Measurements from ENCODE around the gene THADA.

DNA sequence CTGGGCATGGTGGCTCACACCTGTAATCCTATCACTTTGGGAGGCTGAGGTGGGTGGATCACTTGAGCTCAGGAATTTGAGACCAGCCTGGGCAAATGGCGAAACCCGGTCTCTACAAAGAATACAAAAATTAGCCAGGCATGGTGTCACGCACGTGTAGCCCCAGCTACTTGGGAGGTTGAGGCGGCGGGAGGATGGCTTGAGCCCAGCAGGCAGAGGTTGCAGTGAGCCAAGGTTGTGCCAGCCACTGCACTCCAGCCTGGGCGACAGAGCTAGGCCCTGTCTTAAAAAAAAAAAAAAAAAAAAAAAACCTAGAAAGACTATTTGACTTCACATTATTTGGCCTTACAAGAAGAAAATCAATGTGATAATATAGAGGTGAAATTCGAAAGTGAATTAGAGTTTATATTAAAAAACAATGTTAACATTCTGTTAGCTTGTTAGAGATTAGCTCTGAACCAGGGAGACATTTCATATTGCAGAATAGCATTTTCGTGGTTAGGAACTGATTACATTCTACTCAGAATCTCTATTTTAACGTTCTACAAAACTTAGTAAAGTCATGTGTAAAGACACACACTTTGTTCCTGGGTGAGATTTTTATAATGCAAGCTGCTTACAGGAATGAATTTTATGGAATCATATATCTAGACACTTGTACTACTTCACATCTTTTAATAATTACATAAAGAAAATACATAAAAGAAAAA is 120.5 kb downstream of the THADA start:
- TF ChIP-seq SUZ12 (IDR thresholded peaks at IDR 0.05; ENCODE audit: extremely low read depth, insufficient read depth, insufficient read length) = no peak
- TF ChIP-seq ZNF274 (IDR thresholded peaks at IDR 0.05; ENCODE audit: low read depth, low read length) = no peak

All from NT2/D1 (cell line).